GM18867 (cell line): ENCODE results near the gene SH3RF3.
"Not testable (repeated sequence)": the region's sequence is repeated elsewhere in the genome, so short reads cannot be mapped to it uniquely, and the experiment has no call there.

ENCODE experiments used
- ATAC-seq: cut with Tn5 transposase; IDR thresholded peaks from one replicate; pipeline ENCODE4 v1.9.1; 2021; ENCODE audit warnings: mild to moderate bottlenecking, moderate library complexity; ENCODE audit not compliant: unreplicated experiment

SH3RF3 gene

DNA sequence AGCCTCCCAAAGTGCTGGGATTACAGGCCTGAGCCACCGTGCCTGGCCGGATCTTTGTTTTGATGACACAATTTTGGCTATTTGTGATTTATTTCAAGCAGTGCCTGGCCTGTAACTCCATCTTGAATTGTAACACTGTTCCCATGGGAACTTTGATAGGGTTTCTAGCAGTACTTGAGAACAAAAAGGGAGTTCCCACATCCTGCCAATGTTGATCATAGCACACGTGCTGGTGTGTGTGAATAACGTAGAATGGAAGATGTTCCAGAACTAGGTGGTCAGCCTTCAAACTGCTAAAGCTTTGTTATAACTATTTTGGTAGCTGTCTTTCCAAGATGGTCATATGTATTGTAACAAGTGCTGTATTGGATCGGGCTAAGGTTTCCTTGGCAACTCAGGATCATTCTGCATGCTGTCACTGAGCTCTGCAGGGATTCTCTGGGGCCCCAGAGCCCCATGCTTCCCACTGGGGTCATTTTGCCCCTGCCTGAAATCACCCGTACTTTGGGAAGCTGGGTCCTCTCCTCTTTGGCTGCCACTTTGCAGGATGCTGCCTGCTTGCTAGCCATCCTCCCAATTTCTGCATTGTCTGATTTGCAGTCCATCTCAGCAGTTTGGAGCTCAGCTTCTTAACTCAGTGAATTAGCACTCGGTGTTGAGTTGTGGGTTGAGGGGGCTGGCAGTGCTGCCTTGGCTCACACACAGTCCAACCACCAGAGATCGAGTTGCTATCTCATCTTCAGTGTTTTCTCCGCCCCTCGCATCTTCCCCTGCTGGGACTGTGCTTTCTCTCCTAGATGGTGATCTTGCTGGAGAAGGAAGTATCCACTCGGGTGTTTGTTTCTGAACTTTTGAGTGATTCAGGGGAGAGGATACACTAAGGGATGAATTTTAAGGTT, 26.8 kb downstream of the SH3RF3 start:
- no peak for ATAC-seq

DNA sequence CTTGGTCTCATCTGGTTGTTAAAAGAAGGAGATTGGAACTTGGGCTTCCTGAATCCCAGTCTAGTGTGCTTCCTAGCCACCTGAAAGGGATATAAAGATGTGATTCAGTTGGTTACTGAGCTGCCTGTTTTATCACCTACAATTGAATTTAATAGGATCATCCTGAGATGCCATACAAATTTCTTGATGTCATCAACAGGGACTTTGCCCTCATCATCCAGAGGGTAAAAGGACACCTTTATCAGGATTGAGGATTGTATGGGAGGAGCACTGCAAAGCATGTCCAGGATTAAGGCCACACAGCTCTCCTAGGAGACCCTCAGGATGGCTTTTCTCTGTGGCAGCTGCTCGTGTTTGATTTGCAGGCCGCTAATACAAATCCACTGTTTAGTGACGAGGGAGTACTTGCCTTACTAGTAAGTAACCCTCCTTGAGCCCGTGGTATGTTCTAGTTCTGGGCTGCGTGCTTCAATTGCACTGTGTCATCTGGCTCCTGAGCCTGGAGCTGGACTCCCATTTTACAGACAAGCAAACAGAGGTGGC, 28.6 kb downstream of the SH3RF3 start:
- no peak for ATAC-seq

DNA sequence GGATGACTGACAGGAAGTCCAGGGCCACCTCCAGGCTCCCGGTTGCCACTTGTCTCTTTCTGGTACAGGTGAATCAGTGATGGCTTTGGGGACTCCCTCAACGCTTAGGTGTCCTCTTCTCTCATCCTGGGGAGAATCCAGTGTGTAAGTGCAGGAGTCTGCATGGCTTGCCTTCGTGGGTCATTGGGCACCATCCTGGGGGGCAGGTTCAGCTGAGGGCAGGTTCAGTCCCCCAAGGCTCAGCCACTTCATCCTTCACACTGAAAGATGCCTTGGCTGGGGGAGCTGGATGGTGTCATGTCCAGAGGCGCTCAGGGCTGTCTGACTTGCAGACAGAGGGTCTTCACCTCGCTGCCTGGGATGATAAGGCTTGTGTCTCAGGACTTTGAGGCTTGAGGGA, 29.2 kb downstream of the SH3RF3 start:
- ATAC-seq: no peak

DNA sequence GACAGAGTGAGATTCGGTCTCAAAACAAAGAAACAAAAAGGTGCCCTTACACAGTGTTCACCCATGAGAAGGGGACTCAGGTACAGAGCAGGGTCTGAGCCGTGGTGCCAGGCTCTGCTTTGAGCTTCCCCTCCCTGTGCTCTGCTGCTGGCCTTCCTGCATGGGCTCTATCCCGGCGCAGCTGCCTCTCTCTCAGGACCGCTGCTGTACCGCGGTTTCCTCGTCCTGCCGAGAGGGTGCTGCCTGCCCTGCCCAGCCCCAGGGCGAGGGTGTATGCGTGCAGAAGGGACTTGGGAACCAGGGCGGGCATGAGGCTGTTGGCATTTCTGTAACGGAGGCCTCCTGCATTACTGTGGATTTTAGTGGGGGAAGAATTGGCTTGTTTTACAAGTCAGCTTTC, 30.1 kb downstream of the SH3RF3 start:
- no peak for ATAC-seq

DNA sequence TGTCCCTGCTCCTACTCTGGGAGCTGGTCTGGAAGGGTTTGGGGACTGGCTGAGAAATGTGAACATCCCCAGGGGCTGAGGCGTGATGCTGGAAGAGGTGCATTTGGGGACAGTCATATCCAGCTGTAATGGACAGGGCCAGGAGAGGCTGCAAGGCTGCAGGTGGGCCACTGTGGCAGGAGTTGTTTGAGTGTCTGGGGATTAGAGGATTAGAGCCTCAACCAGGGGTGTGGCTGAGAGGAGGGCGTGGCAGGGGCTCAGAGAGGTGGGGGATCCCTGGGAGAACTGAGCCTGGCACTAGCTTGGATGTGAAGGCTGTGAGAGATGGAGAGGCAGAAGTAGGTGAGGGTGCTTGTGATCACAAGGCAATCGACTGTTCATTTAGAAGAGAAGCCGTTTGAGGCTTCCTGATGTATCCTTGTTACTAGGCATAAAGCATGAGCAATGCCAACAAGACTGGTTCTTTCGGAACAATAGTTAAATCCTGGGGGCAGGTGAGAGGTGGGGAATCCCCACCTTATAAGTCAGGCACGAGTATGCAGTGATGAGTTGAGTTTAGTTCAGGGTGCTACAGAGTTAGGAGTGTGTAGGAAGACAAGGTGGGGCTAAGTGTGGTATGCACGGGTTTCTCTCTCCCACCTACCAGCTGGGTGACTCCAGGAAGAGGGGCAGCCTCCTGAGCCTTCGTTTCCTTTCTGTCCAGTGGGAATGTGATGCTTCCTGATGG, 31.9 kb downstream of the SH3RF3 start:
- ATAC-seq: no peak

DNA sequence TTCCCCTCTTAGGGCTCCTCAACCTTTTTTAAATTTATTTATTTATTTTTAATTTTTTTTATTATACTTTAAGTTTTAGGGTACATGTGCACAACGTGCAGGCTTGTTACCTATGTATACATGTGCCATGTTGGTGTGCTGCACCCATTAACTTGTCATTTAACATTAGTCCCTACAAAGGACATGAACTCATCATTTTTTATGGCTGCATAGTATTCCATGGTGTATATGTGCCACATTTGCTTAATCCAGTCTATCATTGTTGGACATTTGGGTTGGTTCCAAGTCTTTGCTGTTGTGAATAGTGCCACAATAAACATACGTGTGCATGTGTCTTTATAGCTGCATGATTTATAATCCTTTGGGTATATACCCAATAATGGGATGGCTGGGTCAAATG, 33.4 kb downstream of the SH3RF3 start:
- not testable (repeated sequence) for ATAC-seq

DNA sequence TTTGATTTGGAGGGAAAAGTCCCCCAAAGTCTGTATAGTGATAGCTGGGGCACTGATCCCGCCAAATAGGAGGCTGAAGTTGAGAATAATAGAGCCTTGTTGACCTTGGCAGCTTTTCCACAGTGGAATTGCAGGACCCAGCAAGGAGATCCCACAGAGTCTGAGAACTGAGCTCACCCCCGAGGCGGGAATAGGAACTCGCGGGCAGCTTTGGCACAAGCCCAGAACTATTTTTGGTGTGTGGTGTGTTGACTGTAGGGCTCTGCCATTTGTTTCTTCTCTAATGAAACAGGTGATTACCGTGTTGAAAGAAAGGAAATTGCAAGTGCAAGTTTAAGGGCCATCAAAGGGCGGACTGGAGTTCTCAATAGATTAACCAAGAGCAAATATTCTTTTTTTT, 34.0 kb downstream of the SH3RF3 start:
- no peak for ATAC-seq

DNA sequence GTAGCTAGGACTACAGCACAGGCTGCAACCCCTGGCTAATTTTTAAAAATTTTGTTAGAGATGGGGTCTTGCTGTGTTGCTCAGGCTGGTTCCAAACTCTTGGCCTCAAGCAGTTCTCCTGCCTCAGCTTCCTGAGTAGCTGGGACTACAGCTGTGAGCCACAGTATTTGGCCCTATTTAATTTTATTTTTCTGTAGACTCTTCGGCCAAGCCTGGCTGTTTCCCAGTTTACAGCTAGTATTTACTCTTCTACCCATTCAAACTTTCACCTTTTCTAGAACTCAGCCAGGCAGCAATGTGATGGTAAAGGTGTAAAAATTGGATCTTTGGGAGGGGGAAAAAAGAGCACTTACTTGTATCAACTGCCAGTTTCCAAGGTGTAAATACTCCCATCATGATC, 35.3 kb downstream of the SH3RF3 start:
- ATAC-seq: no peak

DNA sequence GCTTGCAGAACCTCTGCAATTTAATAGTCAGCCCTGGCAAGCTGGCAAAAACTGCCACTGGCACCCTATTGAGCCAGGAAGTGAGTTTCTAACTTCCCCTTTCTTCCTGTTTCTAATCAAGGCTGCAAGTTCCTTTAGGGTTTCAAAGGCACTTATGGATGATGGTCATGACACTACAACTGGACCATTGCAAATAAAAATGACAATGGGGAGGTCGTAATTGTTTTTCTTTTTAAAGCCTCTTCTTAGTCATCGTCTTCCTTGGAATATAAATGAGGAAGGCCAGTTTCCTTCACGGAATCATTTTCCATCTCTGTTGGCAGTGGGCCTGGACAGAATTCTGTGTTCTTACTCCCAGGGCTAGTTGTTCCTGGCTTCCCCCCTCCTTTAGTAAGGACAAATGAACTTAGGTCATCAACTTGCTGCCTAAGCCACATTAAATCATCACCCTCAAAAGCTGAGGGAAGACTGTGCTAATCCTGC, 35.8 kb downstream of the SH3RF3 start:
- no peak for ATAC-seq

DNA sequence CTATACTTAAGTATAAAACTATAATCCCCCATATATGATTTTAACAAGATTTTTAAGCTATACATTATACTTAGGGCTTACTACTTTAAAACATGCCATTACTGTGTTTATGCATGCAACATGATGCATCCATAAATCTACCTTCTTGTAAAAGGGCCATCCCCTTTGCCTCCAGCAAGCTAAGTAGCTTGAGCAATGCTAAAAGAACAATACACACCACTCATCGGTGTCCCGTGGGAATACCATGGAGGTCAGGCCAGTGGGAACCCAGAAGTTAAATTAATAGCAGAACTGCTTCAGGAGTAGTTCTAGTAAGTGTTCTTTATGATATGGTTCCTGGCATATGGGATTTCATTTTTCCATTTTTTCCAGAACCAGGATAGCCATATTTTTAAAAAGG, 37.8 kb downstream of the SH3RF3 start:
- no peak for ATAC-seq

DNA sequence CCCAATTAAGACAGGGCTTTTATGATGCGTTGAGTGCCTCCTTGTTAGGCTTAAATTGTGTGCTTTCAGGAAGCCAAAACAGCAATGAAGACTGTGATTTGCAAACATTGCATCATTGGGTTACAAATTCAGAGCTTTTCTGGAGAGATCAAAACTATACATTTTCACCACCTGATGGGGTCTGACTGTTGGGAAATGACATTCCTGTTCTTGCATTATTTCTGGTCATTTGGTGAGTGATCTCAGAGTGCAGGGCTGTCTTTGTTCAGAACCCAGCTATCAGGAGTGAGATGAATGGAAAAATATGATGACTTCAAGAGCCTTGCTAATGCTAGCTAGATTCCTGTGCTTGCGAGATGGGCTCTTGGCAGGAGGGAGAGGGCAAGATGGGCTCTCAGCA, 39.1 kb downstream of the SH3RF3 start:
- no peak for ATAC-seq

DNA sequence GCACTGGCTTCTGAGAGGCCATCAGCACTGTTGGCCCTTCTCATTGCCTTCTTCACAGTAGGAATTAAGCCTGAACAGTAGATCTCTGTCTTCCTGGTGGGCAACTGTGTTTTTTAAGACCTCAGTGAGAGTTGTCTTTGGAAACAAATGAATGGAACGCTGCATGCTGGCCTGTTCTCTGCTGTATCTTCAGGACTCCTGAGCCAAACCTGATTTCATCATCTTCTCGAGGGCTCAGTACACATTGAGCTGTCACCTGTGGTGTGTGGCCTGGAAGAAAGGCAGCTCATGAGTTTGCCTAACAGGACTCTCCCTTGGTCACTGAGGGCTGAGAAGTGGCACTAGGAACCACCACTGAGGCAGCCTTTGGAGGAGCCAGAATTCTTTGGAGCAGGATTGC, 39.7 kb downstream of the SH3RF3 start:
- ATAC-seq: no peak

DNA sequence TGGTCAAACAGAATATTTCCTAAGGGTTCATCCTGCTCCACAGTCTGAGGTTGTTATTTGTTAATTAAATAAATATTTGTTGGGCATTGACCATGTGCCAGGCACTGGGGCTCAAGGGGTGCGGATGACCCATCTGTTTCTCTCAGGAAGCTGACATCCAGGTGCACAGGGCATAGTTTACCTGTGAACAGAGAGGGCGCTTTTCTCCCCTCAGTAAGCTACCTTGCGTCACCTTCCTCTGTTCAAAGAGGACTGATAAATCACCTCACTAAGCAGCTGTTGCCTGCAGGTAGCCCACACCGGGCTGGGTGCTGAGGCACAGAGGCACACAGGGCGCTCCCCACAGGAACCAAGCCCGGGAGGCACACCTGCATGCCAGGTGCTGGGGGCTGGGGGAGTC, 41.6 kb downstream of the SH3RF3 start:
- no peak for ATAC-seq

DNA sequence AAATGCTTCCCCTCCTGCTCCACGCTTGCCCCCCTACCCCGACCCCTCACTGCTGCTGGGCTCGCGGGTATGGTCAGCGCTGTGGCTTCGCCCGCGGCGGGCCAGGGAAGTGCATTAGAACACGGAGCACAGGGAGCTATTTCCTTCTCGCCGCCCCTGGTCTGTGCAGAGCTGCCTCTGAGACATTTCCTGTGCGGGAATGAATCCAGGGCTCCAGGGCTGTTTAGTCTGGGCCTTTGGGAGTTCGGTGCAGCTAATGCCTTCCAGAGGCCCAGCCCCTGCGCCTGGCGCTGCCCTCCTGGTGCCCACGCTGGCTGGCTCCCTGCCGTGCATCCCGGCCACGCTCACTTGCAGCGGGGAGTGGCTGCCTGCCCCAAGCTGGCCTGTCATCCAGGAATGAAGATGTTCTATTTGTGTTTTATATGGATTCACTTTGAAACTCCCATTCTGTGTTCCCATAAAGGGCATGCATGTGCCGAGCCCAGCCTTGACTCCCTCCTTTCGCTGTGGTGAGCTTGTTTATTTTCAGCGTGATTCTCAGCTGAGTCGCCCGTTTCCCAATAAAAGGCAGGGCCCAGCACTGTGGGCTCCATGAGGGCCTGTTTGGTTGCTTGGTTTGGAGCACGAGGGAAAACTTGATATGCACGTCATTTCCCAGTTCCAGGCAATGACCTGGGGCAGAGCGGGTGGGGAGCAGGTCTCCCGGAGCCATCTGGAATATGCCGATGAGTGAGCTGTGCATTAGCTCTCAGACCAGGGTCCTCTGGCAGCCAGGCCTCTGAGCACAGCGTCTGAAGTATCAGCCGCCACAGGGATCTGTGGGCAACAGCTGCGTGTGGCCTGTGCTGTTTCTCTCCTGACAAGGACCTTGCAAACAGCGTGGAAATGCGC, 42.7 kb downstream of the SH3RF3 start:
- ATAC-seq: no peak

DNA sequence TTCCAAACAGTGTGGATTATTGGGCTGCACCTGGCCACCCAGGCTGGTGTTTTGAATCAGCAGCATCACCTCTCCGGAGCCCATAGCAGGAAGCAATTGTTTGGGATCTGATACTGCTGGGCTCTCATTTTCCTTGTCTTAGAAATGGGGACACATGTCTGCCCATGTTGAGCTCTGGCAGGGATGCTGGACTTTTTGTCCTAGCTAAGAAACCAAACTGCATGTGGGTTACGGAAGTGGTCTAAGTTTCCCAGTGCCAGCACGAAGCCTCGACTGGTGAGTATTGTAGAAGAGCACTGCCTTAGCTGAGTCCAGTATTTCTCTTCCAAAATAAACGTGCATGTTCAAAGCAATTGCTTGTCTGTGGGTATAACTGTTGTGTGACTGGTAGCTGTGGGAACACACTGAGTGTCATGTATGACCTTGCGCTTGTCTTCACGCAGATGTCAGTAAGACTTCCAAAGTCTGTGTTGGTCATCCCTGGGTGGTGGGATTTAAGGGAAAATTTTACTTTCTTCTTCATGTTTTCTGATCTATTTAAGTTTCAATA, 43.6 kb downstream of the SH3RF3 start:
- no peak for ATAC-seq

DNA sequence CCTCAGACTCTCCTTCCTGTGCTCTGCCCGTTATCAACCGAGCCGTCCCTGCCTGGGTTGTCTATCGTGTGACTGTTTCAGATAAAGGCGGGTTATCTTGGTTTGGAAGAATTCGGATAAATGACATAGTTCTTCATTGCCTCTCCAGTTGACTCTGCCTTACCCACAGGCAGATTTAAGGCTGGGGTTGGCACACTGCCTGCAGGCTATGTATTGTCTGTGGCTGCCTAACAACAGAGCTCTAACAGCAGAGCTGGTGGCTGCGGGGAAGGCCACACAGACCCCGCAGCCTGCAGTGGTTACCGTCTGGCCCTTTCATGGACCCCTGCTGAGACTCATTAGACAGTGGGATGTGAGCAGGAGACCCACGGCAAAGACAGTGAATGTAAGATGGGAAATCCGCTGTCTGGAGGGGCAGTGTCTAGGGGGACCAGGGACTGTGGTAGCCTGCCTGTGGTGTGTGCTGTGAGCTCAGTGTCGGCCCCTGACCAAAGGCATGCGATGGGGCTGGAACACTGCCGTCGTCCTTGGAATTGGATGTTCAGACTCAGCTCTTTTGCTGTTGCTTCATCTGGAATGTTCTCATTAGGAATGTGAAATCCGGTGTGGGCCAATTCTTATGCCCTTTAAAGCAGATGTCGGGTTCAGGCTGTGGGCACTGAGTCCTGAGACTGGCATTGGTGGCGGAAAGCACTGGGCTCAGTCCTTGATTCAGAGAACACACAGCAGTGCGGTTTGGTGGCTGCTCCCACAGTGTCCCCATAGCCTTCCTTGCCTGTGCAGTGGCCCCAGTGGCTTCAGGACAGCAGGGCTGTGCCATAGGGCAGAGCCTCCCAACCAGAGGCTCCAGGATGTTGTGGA, 44.5 kb downstream of the SH3RF3 start:
- ATAC-seq: no peak

DNA sequence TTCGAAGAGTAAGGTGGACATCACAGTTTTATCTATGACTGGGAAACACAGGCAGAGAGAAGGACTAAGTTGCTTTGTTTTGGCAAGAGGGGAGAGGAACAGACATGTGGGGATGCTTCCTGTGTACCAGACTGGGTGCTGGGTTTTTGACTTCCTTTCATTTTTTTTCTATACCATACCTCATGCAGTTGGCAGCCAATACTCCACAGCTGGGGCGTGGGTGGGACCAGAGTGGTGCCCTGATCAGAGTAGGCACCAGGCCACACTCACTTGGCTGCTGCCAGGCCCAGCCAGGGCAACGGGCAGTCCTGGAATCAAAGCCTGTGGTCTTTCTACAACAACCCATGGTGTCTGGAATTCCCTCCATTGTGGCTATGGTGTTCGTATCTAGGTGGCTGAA, 45.2 kb downstream of the SH3RF3 start:
- ATAC-seq: no peak

DNA sequence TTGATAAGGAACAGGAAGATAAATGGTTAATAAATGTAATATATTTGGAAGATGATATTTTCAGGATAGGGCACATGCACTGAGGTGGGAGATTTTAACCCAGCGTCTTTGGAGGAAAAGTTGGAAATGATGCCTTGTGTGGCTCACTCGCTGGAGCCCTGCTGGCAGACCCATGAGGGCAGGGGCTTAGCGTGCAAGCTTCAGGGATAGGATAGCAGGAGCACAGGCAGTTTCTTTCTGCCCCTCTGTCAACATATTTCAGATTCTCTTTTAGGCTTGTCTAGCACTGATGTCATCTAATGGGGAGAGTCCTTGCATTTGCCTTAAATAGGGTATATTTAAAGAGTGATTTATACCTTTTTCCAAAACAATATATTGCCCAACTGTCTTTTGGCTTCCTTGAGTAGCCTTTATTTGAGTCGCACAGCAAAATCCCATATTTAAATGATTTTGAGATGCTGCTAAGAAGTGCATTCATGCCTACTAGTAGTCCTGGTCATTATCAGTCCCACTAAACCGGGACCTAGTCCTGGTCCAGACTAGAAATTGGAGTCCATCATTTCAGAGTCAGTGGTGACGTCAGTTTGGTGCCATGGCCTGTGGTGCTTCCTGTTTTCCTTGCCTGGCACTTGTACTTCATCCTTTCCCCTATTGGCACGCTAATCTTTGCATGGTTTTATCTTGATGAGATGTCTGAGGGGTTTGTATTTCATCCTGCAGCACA, 45.8 kb downstream of the SH3RF3 start:
- ATAC-seq: no peak

DNA sequence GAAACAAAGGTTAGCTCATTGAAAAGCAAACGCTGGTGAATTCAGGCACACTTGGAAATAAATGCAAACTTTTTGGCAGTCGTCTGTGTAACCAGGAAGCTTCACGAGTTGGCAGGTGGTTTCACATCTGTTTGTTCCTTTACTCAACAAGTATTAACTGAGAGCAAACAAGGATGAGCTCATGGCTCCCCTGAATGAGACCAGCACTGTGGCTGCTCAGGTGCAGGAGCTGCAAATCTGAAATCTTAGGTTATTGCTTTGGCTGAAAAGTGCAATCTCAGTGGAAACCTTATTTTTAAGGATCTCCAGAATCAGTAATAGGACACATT, 46.3 kb downstream of the SH3RF3 start:
- no peak for ATAC-seq
